ENCODE data around the gene FANCB.

Gene FANCB

GRCh38 chrX:14919407-14919806 is 46.5 kb upstream of the FANCB start:
- H3K27me3 ChIP-seq (ENCODE audit: insufficient read depth, poor library complexity, severe bottlenecking) = no peaks in the 10 kb centered on the region
- TF ChIP-seq, protein P1, sequence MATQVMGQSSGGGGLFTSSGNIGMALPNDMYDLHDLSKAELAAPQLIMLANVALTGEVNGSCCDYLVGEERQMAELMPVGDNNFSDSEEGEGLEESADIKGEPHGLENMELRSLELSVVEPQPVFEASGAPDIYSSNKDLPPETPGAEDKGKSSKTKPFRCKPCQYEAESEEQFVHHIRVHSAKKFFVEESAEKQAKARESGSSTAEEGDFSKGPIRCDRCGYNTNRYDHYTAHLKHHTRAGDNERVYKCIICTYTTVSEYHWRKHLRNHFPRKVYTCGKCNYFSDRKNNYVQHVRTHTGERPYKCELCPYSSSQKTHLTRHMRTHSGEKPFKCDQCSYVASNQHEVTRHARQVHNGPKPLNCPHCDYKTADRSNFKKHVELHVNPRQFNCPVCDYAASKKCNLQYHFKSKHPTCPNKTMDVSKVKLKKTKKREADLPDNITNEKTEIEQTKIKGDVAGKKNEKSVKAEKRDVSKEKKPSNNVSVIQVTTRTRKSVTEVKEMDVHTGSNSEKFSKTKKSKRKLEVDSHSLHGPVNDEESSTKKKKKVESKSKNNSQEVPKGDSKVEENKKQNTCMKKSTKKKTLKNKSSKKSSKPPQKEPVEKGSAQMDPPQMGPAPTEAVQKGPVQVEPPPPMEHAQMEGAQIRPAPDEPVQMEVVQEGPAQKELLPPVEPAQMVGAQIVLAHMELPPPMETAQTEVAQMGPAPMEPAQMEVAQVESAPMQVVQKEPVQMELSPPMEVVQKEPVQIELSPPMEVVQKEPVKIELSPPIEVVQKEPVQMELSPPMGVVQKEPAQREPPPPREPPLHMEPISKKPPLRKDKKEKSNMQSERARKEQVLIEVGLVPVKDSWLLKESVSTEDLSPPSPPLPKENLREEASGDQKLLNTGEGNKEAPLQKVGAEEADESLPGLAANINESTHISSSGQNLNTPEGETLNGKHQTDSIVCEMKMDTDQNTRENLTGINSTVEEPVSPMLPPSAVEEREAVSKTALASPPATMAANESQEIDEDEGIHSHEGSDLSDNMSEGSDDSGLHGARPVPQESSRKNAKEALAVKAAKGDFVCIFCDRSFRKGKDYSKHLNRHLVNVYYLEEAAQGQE (IDR thresholded peaks at IDR 0.05; ENCODE audit: insufficient replicate concordance, low read depth) = no peak
- no peak for TF ChIP-seq SPI1 (IDR thresholded peaks at IDR 0.05; ENCODE audit: borderline replicate concordance, low read depth)
- TF ChIP-seq GABPA (IDR thresholded peaks at IDR 0.05; ENCODE audit: low read depth) = no peak
- TF ChIP-seq POLR2AphosphoS5 (IDR thresholded peaks at IDR 0.05; ENCODE audit: low read depth) = no peak
- TF ChIP-seq, protein P2, sequence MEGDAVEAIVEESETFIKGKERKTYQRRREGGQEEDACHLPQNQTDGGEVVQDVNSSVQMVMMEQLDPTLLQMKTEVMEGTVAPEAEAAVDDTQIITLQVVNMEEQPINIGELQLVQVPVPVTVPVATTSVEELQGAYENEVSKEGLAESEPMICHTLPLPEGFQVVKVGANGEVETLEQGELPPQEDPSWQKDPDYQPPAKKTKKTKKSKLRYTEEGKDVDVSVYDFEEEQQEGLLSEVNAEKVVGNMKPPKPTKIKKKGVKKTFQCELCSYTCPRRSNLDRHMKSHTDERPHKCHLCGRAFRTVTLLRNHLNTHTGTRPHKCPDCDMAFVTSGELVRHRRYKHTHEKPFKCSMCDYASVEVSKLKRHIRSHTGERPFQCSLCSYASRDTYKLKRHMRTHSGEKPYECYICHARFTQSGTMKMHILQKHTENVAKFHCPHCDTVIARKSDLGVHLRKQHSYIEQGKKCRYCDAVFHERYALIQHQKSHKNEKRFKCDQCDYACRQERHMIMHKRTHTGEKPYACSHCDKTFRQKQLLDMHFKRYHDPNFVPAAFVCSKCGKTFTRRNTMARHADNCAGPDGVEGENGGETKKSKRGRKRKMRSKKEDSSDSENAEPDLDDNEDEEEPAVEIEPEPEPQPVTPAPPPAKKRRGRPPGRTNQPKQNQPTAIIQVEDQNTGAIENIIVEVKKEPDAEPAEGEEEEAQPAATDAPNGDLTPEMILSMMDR (IDR thresholded peaks at IDR 0.05; ENCODE audit: insufficient read depth, low read length) = no peak
- no peak overlapping the region for H3K27ac ChIP-seq (replicated peaks)
- DNase-seq (ENCODE audit: low read depth in 1 of 2, low spot score in 1 of 2) = no peak
- H3K4me3 ChIP-seq (replicated peaks; ENCODE audit: insufficient read depth, low read length) = no peak overlapping the region

- Histone ChIP-seq H3K4me3 (replicated peaks; ENCODE audit: insufficient read depth, low read length) (no peak overlapping the region), H3K27me3 (ENCODE audit: insufficient read depth, poor library complexity, severe bottlenecking) (no peaks in the 10 kb centered on the region), H3K27ac (replicated peaks) (no peak overlapping the region)
- TF ChIP-seq SPI1 (IDR thresholded peaks at IDR 0.05; ENCODE audit: borderline replicate concordance, low read depth) (no peak), POLR2AphosphoS5 (IDR thresholded peaks at IDR 0.05; ENCODE audit: low read depth) (no peak), GABPA (IDR thresholded peaks at IDR 0.05; ENCODE audit: low read depth) (no peak)
- TF ChIP-seq, protein P1 (IDR thresholded peaks at IDR 0.05; ENCODE audit: insufficient replicate concordance, low read depth) = no peak
- TF ChIP-seq, protein P2 (IDR thresholded peaks at IDR 0.05; ENCODE audit: insufficient read depth, low read length) = no peak
- DNase-seq (ENCODE audit: low read depth in 1 of 2, low spot score in 1 of 2) = no peak
These were observed 43.3 kb upstream of the FANCB start for GRCh38 chrX:14916017-14916674.

DNA sequence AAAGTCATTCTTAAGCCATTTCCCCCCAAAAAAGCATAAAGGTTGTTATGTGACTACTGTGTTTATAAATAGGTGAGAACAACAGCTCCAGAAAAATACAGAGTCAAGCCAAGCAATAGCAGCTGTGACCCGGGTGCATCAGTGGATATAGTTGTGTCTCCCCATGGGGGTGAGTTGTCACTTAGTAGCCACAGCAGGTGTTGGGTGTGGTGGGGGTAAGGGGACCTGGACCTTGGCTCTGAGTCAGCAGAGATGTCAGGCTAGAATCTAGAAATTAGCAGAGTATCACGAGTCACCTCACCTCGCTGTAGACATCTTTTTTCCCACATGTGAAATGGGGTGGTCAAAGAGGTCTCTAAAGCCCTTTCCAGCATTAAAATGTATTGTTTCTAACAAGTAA is 42.7 kb upstream of the FANCB start:
- TF ChIP-seq, protein P2 (IDR thresholded peaks at IDR 0.05; ENCODE audit: insufficient read depth, low read length) = no peak
- no peak for TF ChIP-seq SPI1 (IDR thresholded peaks at IDR 0.05; ENCODE audit: borderline replicate concordance, low read depth)
- TF ChIP-seq GABPA (IDR thresholded peaks at IDR 0.05; ENCODE audit: low read depth) = no peak
- TF ChIP-seq POLR2AphosphoS5 (IDR thresholded peaks at IDR 0.05; ENCODE audit: low read depth) = no peak
- TF ChIP-seq, protein P1 (IDR thresholded peaks at IDR 0.05; ENCODE audit: insufficient replicate concordance, low read depth) = no peak
- no peak overlapping the region for H3K4me3 ChIP-seq (replicated peaks; ENCODE audit: insufficient read depth, low read length)
- no peak for DNase-seq (ENCODE audit: low read depth in 1 of 2, low spot score in 1 of 2)
- H3K27me3 ChIP-seq (ENCODE audit: insufficient read depth, poor library complexity, severe bottlenecking) = no peaks in the 10 kb centered on the region
- H3K27ac ChIP-seq (replicated peaks) = no peak overlapping the region
